H1 (cell line): ENCODE measurements around the gene ATF7IP.

Experiments used
- BRCA1 ChIP-seq: IDR thresholded peaks from 2 replicates; pipeline ENCODE4 v1.6.1; 2012; ENCODE audit warnings: low read depth, low read length, improper control_type of control experiment
- CBX5 ChIP-seq: fragments of 300-800, 300-1000 bp; sonication (generic); IDR thresholded peaks from 2 replicates; pipeline ENCODE4 v1.7.1; 2016; ENCODE audit warnings: antibody characterized with exemption, low read length, low read depth
- CHD2 ChIP-seq: IDR thresholded peaks from 2 replicates; pipeline ENCODE4 v1.6.1; 2012; ENCODE audit warnings: low read length, improper control_type of control experiment
- CREB1 ChIP-seq: IDR thresholded peaks from 2 replicates; pipeline ENCODE4 v1.6.1; 2012; ENCODE audit warnings: inconsistent platforms
- EGR1 ChIP-seq: IDR thresholded peaks from 2 replicates; pipeline ENCODE4 v1.6.1; 2011; ENCODE audit warnings: low read depth, low read length, borderline replicate concordance
- EP300 ChIP-seq, 2 experiments: IDR thresholded peaks; 1 replicate in 1 of 2; 2 replicates in 1 of 2; pipeline ENCODE4 v1.6.1; 2011 to 2012; ENCODE audit warnings: low read depth in 2 of 2, low read length in 2 of 2, mild to moderate bottlenecking in 2 of 2, borderline replicate concordance in 1 of 2, inconsistent platforms in 1 of 2, moderate library complexity in 1 of 2
- EZH2 ChIP-seq: fragments of 200-600 bp; sonication (generic); IDR thresholded peaks from 2 replicates; pipeline ENCODE4 v1.7.1; 2012; ENCODE audit warnings: low read depth, mild to moderate bottlenecking, moderate library complexity, low read length, inconsistent platforms; ENCODE audit not compliant: severe bottlenecking
- GTF2F1 ChIP-seq: IDR thresholded peaks from 2 replicates; pipeline ENCODE4 v1.6.1; 2012; ENCODE audit warnings: low read depth, low read length, improper control_type of control experiment, borderline replicate concordance
- SUZ12 ChIP-seq: fragments of 200-600 bp; sonication (generic); IDR thresholded peaks from 2 replicates; pipeline ENCODE4 v1.6.1; 2012; ENCODE audit warnings: mild to moderate bottlenecking, inconsistent platforms, low read length, moderate library complexity, mixed read lengths
- USF2 ChIP-seq: IDR thresholded peaks from 2 replicates; pipeline ENCODE4 v1.6.1; 2011; ENCODE audit warnings: low read length, improper control_type of control experiment
- ZNF274 ChIP-seq: IDR thresholded peaks from 2 replicates; pipeline ENCODE4 v1.7.0; 2012; ENCODE audit warnings: low read length, borderline replicate concordance; ENCODE audit errors: extremely low read depth
- TF ChIP-seq, protein P1 (sequence below), 3 experiments: IDR thresholded peaks; 1 replicate in 2 of 3; 2 replicates in 1 of 3; pipeline versions ENCODE4 v1.5.1 to v1.6.1; 2011; ENCODE audit warnings: low read length in 3 of 3, mild to moderate bottlenecking in 3 of 3, inconsistent platforms in 2 of 3, low read depth in 1 of 3, moderate library complexity in 1 of 3; ENCODE audit not compliant: insufficient read depth in 1 of 3; ENCODE audit errors: control extremely low read depth in 1 of 3

DNA sequence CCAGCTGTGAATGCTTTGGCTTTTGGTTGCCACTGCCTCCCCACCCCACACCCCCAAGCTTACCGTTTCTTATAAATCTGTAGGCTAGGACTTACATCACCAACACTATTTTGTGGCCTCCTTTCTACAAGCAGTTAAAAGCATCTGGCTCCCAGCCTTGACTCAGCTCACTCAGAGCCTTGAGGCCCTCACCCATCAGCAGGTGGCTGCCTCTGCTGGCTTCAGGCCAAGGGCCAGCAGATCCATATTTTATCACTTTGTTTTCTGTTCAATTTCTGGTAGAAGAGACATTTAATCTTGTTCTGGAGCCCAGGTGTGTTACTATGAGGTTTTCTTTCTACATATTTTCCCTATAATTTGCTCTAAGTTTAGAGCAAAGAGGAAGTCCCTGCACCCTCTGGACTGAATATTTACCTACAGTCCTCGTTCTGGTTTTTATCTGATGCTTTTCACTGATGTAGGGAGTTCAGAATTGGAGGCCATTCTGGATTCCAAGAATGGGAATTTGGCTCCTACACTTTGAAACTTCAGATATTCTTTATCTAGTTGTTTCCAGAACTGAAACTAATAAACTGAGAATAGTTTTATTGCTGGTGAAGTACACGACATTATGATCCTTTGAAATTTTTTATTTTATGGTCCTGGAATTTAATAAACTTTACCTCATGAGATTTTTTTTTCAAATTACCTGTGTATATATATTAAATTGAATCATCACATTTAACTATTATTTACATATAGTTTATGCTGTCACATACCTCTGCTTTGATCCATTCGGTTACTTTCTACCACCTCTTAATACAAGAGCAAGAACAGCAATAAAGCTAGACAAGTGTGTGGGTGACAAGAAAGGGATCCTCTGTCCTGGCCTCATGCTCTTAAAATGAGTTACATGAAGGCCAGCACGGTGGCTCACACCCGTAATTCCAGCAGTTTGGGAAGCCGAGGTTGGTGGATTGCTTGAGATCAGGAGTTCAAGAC, 180.0 kb downstream of the ATF7IP start:
- TF ChIP-seq GTF2F1 = no peak
- TF ChIP-seq EZH2 = no peak
- TF ChIP-seq CHD2 = no peak
- TF ChIP-seq, protein P1, sequence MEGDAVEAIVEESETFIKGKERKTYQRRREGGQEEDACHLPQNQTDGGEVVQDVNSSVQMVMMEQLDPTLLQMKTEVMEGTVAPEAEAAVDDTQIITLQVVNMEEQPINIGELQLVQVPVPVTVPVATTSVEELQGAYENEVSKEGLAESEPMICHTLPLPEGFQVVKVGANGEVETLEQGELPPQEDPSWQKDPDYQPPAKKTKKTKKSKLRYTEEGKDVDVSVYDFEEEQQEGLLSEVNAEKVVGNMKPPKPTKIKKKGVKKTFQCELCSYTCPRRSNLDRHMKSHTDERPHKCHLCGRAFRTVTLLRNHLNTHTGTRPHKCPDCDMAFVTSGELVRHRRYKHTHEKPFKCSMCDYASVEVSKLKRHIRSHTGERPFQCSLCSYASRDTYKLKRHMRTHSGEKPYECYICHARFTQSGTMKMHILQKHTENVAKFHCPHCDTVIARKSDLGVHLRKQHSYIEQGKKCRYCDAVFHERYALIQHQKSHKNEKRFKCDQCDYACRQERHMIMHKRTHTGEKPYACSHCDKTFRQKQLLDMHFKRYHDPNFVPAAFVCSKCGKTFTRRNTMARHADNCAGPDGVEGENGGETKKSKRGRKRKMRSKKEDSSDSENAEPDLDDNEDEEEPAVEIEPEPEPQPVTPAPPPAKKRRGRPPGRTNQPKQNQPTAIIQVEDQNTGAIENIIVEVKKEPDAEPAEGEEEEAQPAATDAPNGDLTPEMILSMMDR (IDR thresholded peaks at IDR 0.05; ENCODE audit: control extremely low read depth in 1 of 3, insufficient read depth in 1 of 3, low read depth in 1 of 3, low read length in 3 of 3) = no peak
- no peak for TF ChIP-seq CREB1
- no peak for TF ChIP-seq CBX5
- no peak for TF ChIP-seq SUZ12
- no peak for TF ChIP-seq USF2
- no peak for TF ChIP-seq EP300 (IDR thresholded peaks at IDR 0.05; ENCODE audit: borderline replicate concordance in 1 of 2, low read depth in 2 of 2, low read length in 2 of 2)
- TF ChIP-seq EGR1 = no peak
- no peak for TF ChIP-seq BRCA1
- no peak for TF ChIP-seq ZNF274
